Measurements from ENCODE around the gene UNC5A. TPM values are rescaled to one million over a fixed set of nuclear protein-coding genes. Genes with fewer than 3 reads are reported as not detected.

UNC5A gene
- total RNA-seq, 2 donors from 2014 or later: not detected

GRCh38 chr5:176922817-176923216, 112.5 kb downstream of the UNC5A start:
- Histone ChIP-seq H3K27ac (no peak overlapping the region), H3K27me3 (no peaks in the 10 kb centered on the region), H3K4me1 (no peaks in the 10 kb centered on the region), H3K36me3 (peaks cover 8% of the 10 kb centered on the region), H3K4me3 (no peak overlapping the region), H3K9me3 (no peaks in the 10 kb centered on the region)
- DNase-seq (ENCODE audit: low spot score): no peak
- no peak for TF ChIP-seq CTCF (IDR thresholded peaks at IDR 0.05)

- Histone ChIP-seq H3K27ac (no peak overlapping the region), H3K27me3 (no peaks in the 10 kb centered on the region), H3K36me3 (peaks cover 17% of the 10 kb centered on the region), H3K4me3 (no peak overlapping the region), H3K4me1 (no peaks in the 10 kb centered on the region), H3K9me3 (no peaks in the 10 kb centered on the region)
- no peak for TF ChIP-seq CTCF (IDR thresholded peaks at IDR 0.05)
- no peak for DNase-seq (ENCODE audit: low spot score)
Observed at GRCh38 chr5:176927562-176927961, 117.2 kb downstream of the UNC5A start.

- no peak overlapping the region for H3K4me3 ChIP-seq
- no peak for DNase-seq (ENCODE audit: low spot score)
Observed at GRCh38 chr5:176929654-176930053, 119.3 kb downstream of the UNC5A start.

More at GRCh38 chr5:176929654-176930053, 119.3 kb downstream of the UNC5A start:
- no peaks in the 10 kb centered on the region for H3K27me3 ChIP-seq
- peaks cover 17% of the 10 kb centered on the region for H3K36me3 ChIP-seq
- no peak for TF ChIP-seq CTCF (IDR thresholded peaks at IDR 0.05)
- no peaks in the 10 kb centered on the region for H3K9me3 ChIP-seq
- no peak overlapping the region for H3K27ac ChIP-seq
- H3K4me1 ChIP-seq: no peaks in the 10 kb centered on the region

Other genes starting within 250 kb of the UNC5A start
- gene GPRIN1, start 200.4 kb upstream of the UNC5A start, total RNA-seq: under 1 TPM; 0.22 to 0.79 TPM
- gene SNCB, start 180.0 kb upstream of the UNC5A start, total RNA-seq: under 1 TPM in 1 of 2 donors, not detected in 1; 0.67 TPM
- gene EIF4E1B, start 179.9 kb upstream of the UNC5A start, total RNA-seq: not detected
- gene TSPAN17, start 163.1 kb upstream of the UNC5A start, total RNA-seq: 10 to 100 TPM; 15.0 to 20.4 TPM
- 1 to 10 TPM in 1 of 2 donors, under 1 TPM in 1; 0.85 to 4.4 TPM for gene HK3, start 88.8 kb downstream of the UNC5A start, total RNA-seq
- gene UIMC1, start 196.2 kb downstream of the UNC5A start, total RNA-seq: 10 to 100 TPM; 18.9 to 27.4 TPM
- 1 to 10 TPM; 8.5 TPM for gene ZNF346, start 212.1 kb downstream of the UNC5A start, total RNA-seq